ENCODE results near the gene PLA2G4D.

The PLA2G4D gene

DNA sequence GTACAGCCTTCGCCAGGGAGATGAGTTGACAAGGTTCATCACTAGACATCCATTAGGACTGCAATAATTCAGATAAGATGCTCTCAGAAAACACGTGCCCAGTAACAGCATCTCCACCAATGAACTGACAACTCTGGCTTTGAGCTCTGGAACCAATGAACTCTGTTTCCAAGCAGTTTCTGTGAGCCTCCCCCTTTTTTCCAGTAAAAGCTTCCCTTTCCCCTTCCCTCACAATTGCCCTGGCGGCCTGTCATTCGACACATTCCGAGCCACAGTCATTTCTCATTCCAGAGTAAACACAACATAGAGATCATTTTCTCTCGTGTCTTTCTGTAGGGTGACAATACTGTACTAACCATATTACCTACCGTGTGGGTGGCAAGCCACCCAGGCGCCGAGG, 3.6 kb downstream of the PLA2G4D start:
- no peak for DNase-seq (ENCODE audit: low read depth)

DNA sequence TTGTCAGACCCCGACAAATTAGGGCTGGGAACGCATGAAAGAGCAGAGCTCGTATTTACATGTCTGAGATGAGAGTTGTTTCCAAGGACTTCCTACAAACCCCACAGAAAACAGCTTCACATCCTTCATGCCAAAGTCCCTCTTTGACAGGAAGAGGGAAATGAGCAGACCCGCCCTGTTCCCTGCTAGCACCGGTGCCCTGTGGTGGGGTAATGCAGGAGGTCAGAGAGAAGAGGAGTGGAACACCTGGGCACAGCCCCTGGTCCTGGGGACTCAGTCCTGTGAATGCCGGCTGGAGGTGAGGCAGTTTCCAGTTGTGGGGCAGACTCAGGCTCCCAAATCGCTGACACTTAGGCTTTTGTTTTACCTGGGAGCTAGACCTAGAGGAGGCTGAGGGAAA, 4.0 kb downstream of the PLA2G4D start:
- no peak for DNase-seq (ENCODE audit: low read depth)

DNA sequence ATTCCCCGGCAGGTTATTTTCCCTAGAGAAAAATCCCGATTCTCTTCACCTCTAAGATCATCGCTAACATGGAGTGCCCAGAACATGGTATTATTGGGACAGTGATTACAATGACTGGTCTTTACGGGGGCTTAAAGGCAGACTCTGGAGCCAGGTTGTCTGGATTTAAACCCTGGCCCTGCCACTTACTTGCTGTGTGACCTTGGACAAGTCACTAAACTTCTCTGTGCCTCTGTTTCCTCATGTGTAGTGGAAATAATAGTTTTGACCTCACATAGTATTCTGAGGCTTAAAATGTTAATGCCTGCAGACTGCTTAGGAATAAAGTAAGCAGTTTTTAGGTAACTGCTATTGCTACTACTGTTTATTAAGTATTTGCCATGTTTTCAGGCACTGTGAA, 4.4 kb downstream of the PLA2G4D start:
- DNase-seq (ENCODE audit: low read depth): no peak

DNA sequence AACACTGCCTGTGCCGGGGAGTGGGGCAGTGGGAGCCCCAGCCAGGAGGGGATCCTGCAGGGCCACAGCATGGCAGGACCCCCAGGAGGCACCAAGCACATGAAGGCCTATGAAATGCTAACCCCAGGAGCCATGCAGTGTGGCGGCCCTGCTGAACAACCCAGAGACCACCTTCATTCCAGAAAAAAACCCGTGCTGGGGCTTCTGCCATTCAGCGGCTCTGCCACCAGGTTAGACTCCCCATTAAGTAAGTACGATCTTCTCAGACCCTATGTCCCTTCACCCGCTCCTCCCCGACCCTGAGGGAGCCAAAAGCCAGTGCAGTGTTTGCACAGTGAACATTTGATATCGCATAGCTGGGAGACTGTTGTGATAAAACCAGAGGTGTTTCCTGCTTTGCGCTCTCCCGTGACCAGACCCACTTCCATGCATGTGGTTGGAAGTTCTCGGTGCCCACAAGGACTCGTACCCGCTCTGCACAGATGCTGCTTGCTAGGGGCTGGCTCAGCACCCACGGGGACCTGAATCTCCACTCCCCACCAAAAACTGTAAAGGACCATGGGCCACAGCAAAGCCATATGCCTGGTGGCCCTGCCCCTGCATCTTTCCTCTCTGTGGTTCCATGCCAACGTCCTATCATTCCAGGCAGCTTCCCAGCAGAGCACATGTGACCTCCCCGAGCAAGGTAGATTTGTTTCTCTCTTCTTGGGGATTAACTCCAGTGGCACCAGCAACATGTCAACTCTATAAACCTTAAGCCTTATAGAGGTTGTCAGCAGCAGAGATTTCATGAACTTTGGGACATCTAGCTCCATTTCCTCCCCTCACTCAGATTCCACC, 5.3 kb downstream of the PLA2G4D start:
- no peak for DNase-seq (ENCODE audit: low read depth)

DNA sequence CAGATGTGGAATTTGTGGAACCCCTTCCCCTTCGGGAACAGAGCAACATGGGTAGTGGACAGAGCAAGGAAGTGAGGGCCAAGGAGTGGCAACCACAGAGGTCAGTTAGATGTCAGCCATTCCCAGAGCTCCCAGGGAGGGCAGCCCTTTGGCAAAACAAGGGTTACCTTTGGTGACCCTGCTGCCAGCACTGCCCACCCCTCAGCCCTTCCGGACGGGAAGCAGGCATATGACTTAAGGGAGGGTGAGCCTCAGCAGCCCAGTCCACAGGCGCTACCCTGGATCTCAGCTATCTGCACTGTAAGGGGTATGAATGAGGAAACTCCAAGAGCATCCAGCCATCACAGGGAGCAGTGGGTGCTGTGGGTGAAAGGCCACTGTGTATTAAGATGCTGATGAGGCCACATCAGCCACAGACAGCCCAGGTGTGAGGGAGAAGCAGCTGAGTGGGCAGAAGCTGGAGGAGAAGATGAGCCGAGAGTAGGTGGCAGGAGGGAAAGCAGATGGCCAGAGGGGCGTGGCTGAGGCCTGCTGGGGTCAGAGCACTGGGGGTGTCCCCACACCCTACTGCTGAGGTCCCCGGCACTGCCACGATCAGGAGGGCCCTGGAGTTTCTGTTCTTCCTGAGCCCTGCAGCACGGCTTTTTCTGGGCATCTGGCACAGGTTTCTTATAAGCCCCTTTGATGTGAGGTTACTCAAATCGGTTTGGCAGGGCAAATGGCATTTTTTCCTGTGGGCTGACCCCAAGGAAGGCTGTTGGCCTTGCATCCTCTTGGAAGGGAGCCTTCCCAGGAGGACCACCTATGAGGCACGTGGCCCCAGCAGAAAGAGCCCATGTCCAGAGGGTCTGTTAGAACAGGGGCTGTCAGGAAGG, 6.2 kb downstream of the PLA2G4D start:
- no peak for DNase-seq (ENCODE audit: low read depth)

DNA sequence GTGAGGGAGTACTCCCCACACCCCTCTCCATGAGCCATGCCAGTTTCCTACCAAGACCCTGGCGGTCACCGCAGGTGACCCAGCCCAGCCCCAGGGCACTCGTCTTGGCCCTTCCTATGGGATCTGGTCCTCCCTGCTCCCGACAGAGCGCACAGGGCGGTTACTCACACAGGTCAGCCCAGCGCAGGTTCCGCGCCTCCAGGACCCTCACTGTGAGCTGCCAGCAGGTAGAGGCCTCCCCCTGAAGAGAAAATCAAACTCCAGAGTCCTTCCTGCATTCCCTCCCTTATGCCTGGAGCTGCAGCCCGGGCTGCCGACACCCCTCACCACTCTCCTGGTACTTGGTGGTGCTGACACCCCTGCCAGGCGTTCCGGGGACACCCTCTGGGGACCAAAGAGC, 6.9 kb downstream of the PLA2G4D start:
- DNase-seq (ENCODE audit: low read depth): no peak

DNA sequence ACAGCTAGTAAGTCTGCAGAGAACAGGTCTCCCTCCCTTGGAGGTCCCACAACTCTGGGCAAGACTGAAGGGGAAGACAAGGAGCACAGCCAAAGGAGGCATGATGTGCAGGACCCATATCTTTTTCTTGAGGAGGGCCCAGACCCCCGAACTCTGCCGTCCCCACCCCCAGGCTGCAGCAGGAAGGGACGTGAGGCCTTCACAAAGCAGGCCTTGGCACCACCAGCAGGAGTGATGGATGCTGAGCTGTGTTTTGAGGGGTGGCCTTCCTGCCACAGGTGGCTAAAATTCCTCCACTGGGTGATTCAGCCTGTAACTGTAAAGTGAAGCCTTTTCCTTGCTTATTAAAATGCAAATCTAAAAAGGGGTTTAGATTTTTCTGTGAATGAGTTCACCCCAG, 8.6 kb downstream of the PLA2G4D start:
- DNase-seq (ENCODE audit: low read depth): no peak

DNA sequence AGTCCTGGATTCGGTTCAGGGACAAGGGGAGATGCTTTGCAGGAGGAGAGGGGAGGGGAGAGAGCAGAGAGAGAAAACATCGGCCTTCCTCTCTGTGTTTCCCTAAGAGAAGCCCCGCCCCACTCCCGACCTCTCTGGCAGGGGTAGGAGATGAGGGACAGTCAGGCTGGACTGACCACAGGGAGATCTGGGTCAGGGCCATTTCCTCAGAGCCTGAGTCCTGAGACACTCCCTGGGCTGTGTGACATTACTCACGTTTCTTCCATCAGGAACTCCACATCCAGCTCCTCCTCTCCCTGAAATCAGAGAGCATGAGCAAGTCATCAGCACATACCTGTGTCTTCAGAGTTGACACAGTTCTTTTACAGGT, 9.1 kb downstream of the PLA2G4D start:
- no peak for DNase-seq (ENCODE audit: low read depth)

DNA sequence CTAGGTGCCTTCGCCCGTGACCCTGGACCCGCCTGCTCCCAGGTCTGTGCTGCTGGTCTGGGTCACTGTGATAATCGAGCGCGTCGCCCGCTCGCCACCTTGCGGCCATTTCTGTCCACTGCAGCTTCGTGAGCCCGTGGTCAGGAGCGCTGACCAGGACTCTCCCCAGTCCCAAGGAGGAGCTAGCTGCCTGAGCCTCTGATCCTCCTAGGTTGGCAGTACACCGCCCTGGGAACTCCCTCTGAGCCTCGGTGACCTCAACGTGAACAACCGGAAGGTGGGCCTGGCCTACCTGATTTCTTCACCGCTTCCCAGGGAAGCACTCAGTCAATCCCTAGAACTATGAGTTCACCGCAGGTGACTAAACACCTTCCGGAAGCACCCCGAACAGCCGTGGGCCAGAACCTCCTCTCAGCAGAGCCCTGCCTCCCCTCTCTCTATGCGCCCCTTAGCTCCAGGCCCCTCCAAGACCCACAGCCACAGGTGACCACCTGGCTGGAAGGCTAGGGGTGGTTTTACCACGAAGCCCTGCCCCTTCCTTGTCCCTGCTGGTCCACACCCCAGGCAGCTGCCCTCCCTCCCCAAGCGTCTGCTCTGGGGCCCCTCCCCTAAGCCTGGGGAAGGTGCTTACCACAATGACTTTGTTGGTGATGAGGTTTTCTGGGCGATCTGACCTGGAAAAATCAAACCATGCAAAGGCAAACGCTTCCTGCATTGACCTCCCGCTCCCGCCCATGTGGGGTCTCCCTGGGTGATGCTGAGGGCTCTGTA, 9.7 kb downstream of the PLA2G4D start:
- peak; percentile 15 for DNase-seq (ENCODE audit: low read depth)

DNA sequence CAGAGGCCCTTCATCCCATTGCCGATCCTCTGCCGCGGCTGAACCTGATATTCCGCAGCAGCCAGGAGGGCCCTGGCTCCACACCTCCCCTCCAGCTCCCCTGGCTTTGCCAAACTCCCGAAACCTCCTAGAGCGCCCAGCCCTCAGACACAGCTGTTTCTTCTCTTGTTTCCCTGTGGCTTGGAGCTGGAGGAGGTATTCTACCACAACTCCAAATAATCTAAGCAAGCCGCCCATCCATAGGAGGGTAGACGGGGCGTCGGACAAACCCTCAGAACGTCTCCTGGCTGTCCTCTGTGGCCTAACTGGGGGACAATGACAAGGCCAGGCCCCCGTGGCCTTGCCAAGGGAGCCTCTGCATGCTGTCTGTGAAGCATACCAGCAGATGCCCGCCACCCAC, 10.4 kb downstream of the PLA2G4D start:
- DNase-seq (ENCODE audit: low read depth): no peak

DNA sequence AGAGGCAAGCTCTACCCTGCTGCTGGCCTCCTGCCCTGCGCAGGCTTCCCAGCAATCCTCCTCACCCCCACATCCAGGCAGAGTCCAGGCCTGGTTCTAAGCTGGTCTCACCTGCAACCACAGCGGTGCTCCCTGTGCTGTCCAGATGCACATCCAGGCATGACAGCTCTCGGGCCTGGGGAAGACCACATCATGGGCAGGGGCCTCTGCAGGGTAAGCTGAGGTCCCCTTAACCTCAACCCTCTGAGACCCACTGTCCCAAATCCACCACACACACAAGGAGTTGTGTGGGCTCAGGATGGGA, 10.8 kb downstream of the PLA2G4D start:
- no peak for DNase-seq (ENCODE audit: low read depth)

DNA sequence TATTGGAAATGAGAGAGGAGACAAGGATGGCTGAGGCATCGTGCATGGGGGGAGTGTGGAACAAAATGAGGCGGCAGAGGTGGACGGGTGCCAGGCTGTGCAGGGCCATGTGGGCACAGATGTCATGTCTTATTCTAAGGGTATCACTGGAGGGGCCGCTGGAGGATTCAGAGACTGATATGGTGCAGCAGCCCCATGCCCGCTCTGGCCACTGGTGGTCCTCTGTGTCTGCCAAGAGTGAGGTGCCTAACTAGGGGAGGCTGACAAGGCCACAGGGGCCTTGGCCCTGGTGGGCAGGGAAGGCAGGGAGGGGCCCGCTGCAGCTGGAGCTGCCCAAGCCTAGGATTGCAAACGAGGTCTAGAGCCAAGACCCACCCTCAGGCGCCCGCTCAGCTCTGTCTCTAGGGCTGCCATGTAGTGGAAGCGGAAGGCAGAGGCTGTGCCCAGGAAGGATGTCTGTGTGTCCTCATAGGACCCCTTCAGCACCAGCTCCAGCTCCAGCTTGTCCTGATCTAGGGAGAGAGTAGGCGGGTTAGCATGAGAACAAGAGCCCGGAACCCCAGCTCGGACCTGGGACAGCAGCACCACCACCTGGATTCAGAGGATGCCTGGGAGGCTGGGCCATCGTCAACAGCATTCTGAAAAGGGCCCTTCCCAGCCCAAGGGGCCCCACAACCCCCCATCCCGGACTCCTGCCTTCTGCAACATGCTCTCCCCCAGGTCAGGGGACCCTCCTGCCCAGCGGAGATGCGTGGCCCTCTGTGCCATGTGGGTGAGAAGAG, 11.3 kb downstream of the PLA2G4D start:
- no peak for DNase-seq (ENCODE audit: low read depth)

DNA sequence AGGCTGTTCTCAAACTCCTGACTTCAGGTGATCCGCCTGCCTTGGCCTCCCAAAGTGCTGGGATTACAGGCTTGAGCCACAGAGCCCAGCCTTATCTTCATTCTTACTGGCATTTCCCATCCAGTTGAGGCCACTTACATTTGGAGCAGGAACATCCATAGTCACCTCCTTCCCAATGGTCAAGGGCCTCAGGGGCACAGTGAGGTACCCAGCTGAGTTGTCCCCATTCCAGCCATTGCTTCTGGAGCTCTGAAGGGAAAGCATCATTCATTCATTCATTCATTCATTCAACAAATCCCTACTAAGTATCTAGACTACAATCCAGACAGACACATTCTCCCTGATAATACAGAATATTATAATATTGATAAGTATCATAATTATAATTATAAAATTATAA, 12.2 kb downstream of the PLA2G4D start:
- no peak for DNase-seq (ENCODE audit: low read depth)

DNA sequence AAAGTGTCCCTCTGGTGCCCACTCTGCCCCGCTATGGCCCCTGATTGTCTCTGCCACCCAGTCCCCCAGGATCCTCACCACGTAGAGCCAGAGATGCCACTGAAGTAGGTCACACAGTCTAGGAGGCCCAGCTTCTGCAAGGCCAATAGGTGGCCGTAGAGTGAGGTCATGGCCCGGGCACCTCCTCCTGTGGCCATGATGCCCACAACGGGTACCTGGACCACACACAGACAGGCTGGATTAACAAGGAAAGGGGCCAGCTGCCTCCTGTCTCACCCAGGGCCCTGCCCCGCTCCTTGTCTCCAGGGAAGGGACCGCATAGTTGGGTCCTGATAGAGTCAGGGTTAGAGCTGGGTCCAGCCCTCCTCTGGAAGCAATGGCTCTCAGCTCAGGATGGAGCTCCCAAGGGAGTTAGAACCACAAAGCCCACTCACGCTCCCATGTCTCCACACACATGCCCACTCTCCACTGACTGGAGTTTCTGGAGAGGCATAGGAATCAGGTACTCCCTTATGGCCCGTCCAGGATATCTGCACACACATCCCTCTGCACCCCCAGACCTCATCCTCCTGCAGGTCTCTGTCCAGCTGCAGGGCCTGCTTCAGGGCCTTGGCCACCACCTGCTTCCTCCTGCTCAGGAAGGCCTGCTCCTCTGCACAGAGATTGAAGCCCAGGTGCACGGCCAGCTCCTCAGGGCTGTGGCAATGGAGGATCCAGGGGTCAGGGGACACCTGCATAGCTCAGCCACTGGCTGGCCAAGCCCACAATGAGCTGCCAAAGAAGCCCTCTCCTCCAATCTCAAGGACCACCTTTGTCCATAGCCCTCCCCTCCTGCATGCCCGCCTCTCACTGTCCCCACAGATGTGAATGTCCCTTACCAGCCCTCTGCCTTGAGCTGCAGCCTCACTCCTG, 13.2 kb downstream of the PLA2G4D start:
- DNase-seq (ENCODE audit: low read depth): no peak

DNA sequence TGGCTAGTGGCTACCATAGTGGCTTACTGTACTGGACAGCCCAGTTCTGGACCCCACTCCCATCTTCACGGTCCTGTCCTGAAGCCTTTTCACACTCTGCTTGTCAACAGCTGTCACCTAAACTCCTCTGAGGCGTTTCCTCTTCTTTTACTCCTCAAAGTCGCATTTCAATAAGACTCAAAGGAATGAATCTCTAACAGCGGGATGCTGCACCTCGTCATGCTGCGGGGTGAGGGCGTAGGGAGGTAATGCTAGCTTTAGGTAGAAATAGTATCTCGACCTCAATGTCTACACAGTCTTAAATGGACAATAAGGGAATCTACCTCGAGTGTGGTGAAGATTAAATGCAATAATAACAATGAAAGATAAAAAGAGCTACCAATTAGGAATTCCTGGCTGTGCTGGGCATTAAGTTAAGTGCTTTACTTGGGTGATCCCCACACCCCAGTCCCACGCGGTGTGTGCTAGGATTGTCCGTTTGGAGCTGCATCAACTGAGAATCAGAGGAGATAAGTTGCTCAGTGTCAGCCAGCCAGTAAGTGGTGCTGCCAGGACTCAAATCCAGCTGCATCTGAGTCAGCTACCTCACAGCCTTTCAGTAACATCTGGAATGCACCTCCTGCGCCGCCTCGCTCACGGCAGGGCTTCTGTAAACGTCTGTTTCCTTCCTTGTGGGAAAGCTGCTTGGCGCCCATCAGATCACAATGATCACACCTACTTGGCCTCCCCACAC, 14.0 kb downstream of the PLA2G4D start:
- DNase-seq (ENCODE audit: low read depth): no peak

DNA sequence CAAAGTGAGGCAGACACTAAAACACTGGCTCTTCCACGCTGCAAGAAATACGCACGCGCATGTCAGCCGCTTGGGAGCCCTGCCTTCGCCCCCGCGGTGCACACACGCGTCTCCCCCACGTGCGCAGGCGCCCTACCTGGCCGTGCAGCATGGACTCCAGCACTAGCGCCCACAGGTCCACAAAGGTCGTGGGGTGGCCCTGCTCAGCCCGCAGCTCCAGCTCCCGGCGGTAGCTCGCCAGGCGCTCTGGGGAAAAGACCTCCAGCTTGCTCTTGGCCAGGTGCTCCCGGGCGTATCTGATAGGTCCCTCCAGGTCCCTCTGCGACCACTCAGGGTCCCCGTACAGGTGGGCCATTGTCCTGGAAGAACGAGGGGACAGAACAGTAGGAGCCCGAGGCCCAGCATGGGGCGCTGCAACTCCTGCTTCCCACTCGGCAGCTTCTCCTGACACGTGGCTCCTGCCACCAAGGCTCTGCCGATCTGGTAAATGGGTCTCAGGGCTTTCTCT, 14.9 kb downstream of the PLA2G4D start:
- no peak for DNase-seq (ENCODE audit: low read depth)

DNA sequence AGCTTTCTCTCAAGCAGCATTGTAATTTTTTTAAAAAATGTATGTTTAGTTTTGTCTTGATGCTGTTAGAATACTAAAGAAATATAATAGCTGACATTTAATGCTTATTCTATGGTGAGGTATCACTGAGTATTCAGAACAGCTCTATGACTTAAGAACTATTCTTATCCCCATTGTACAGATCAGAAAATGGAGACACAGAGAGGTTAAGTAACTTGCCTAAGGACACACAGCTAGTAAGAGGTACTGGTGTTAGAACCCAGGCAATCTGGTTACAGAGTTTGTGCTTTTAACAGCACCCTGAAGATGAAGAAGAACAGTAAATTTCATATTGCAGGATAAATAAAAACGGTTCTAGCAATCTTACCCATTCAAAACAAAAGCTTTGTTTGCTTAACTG, 15.5 kb downstream of the PLA2G4D start:
- no peak for DNase-seq (ENCODE audit: low read depth)

DNA sequence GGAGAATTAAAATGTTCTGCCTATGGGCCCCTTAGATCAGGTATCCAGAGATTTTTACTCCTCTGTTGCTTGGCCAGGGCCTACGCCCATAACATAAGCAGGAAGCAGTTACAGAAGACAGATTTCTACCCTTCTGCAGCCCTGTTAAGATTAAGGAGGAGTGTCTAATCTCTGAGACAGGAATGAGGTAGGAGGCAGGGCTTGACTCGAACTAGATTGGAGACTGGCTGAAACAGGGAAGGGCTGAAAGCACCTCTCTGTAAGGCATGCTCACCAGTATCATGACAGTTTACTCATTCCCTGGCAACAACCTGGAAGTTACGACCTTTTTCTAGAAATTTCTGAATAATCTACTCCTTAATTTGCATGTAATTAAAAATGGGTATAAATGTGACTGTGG, 16.7 kb downstream of the PLA2G4D start:
- DNase-seq (ENCODE audit: low read depth): no peak

DNA sequence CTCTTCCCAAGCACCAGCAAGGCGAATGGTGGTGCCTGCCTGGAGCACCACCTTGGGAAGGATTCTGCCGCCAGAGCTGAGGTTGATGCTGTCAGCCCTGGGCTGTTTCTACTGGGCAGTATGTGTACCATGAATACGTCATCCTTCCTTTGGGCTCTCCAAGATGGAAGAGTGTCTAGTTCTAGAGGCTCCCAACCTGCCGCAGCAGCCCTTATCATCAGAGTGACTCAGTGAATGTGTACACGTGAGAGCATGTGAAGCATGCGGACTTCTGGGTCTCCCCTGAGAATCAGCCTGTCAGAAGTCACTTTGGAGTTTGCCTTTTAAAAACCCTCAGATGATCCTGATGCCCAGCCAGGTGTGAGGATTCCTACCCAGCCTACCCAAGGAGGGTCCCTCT, 20.9 kb downstream of the PLA2G4D start:
- DNase-seq (ENCODE audit: low read depth): no peak

DNA sequence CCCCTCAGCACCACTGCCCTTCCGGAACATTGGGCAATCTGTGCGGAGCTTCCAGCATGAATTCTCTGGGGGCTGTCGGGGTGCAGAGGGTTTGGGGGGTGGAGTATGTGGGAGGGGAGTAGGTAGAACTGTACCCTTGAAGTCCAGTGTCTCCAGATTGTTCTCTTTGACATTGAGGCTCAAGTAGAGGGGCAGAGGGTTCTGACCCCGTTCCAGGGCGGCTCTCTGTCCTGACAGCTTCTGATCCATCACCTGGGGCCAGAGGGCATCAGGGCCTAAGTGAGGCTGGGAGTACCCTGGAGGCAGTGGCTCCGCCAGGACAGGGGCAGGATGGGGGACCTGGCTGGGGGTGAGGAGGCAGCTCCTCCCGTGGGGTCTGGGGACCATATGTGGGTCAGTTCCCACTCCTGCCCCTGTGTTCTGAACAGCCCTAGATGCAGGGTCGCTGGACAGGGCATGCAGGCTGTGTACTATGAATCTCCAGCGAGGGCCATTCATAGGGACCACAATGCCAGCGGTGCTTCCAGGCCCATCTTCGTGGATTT, 22.1 kb downstream of the PLA2G4D start:
- no peak for DNase-seq (ENCODE audit: low read depth)
